ENCODE measurements around the gene TECTA. TPM values are rescaled to one million over a fixed set of nuclear protein-coding genes. Genes with fewer than 3 reads are reported as not detected.

Gene TECTA
- total and polyA plus RNA-seq, 2 experiments from 2014 or later, result 1.5 to 5.2 TPM

- Histone ChIP-seq H3K4me3 (no peak overlapping the region), H3K4me1 (ENCODE audit: low read depth) (no peaks in the 10 kb centered on the region), H3K9me3 (ENCODE audit: low read depth) (peaks cover 3% of the 10 kb centered on the region), H3K27ac (no peak overlapping the region), H3K27me3 (no peaks in the 10 kb centered on the region), H3K36me3 (no peaks in the 10 kb centered on the region)
- TF ChIP-seq CTCF (IDR thresholded peaks at IDR 0.05; ENCODE audit: low read depth, low read length), result no peak
- no peak for DNase-seq (ENCODE audit: low read depth in 1 of 2, low spot score in 1 of 2)
Measured at GRCh38 chr11:121129362-121130340, 28.6 kb downstream of the TECTA start.

- peaks cover 3% of the 10 kb centered on the region for H3K9me3 ChIP-seq (ENCODE audit: low read depth)
- no peaks in the 10 kb centered on the region for H3K4me1 ChIP-seq (ENCODE audit: low read depth)
- no peak overlapping the region for H3K27ac ChIP-seq
- no peaks in the 10 kb centered on the region for H3K27me3 ChIP-seq
- DNase-seq (ENCODE audit: low read depth in 1 of 2, low spot score in 1 of 2), result no peak
- no peak for TF ChIP-seq CTCF (IDR thresholded peaks at IDR 0.05; ENCODE audit: low read depth, low read length)
- no peaks in the 10 kb centered on the region for H3K36me3 ChIP-seq
- H3K4me3 ChIP-seq, result no peak overlapping the region
Measured at GRCh38 chr11:121131656-121132055, 30.6 kb downstream of the TECTA start.

- no peaks in the 10 kb centered on the region for H3K36me3 ChIP-seq
- no peaks in the 10 kb centered on the region for H3K4me1 ChIP-seq (ENCODE audit: low read depth)
- H3K27ac ChIP-seq, result no peak overlapping the region
- H3K9me3 ChIP-seq (ENCODE audit: low read depth), result peaks cover under 1% of the 10 kb centered on the region
- no peaks in the 10 kb centered on the region for H3K27me3 ChIP-seq
- no peak for DNase-seq (ENCODE audit: low read depth in 1 of 2, low spot score in 1 of 2)
- no peak overlapping the region for H3K4me3 ChIP-seq
- no peak for TF ChIP-seq CTCF (IDR thresholded peaks at IDR 0.05; ENCODE audit: low read depth, low read length)
Measured at GRCh38 chr11:121132211-121132976, 31.4 kb downstream of the TECTA start.

GRCh38 chr11:121134741-121135312 lies 33.8 kb downstream of the TECTA start:
- DNase-seq (ENCODE audit: low read depth in 1 of 2, low spot score in 1 of 2), result peak in 1 of 2 donors; percentile 3

More at GRCh38 chr11:121134741-121135312, 33.8 kb downstream of the TECTA start:
- Histone ChIP-seq H3K9me3 (ENCODE audit: low read depth) (no peaks in the 10 kb centered on the region), H3K27me3 (no peaks in the 10 kb centered on the region), H3K4me1 (ENCODE audit: low read depth) (no peaks in the 10 kb centered on the region), H3K27ac (no peak overlapping the region), H3K4me3 (no peak overlapping the region), H3K36me3 (no peaks in the 10 kb centered on the region)
- TF ChIP-seq CTCF (IDR thresholded peaks at IDR 0.05; ENCODE audit: low read depth, low read length), result no peak
